Measurements from ENCODE around the gene IL20.

Gene IL20

DNA sequence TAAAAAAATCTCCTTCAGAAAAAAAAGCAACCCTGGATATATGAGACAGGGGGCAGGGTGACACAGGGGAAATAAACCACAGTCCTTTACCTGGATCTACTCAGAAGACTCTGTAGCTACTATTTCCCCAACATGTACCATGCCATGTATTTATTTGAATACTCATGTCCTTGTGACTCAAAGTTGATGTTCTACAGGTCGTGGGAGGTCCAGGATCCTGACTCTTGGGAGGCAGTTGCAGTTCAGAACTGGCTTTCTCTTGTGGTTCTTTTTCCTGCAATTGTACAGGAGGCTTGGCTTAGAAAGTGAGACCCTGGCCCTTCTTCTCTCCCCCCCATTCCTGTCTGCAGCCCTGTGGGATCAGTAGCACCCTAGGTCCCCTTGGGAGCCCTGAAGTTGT lies 26.0 kb downstream of the IL20 start:
- Histone ChIP-seq H3K4me3 (ENCODE audit: low read depth, low read length) (no peak overlapping the region), H3K27me3 (no peaks in the 10 kb centered on the region), H3K4me1 (peaks cover 11% of the 10 kb centered on the region), H3K36me3 (no peaks in the 10 kb centered on the region), H3K9me3 (no peaks in the 10 kb centered on the region)
- no peak for DNase-seq
- TF ChIP-seq, protein P1, sequence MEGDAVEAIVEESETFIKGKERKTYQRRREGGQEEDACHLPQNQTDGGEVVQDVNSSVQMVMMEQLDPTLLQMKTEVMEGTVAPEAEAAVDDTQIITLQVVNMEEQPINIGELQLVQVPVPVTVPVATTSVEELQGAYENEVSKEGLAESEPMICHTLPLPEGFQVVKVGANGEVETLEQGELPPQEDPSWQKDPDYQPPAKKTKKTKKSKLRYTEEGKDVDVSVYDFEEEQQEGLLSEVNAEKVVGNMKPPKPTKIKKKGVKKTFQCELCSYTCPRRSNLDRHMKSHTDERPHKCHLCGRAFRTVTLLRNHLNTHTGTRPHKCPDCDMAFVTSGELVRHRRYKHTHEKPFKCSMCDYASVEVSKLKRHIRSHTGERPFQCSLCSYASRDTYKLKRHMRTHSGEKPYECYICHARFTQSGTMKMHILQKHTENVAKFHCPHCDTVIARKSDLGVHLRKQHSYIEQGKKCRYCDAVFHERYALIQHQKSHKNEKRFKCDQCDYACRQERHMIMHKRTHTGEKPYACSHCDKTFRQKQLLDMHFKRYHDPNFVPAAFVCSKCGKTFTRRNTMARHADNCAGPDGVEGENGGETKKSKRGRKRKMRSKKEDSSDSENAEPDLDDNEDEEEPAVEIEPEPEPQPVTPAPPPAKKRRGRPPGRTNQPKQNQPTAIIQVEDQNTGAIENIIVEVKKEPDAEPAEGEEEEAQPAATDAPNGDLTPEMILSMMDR (IDR thresholded peaks at IDR 0.05; ENCODE audit: low read depth, low read length) = no peak

DNA sequence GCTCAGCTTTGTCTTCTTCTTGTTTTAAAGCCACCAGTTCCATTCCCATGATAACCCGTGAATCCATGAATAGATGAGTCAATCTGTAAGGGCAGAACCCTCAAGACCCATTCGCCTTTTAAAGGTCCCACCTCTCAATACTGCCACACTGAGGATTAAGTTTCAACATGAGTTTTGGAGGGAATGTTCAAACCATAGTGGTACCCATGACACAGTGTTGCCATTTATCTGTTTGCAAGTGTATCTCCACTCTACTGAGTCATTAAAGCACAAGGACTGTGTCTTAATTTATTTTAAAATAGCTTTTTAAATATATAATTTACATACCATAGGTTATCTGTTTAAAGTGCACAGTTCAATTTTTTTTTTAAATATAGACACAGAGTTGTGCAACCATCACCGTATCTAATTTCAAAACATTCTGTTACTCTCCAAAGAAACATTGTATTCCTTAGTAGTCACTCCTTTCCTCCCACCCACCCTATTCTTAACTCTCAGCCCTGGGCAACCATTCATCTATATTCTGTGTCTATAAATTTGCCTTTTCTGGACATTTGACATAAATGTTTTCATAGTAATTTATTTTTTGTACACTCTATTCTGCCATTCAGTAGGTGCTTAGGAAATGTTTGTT lies 27.0 kb downstream of the IL20 start:
- Histone ChIP-seq H3K9me3 (no peaks in the 10 kb centered on the region), H3K27me3 (no peaks in the 10 kb centered on the region), H3K36me3 (no peaks in the 10 kb centered on the region), H3K4me3 (ENCODE audit: low read depth, low read length) (no peak overlapping the region), H3K4me1 (peaks cover 11% of the 10 kb centered on the region)
- TF ChIP-seq, protein P1 (IDR thresholded peaks at IDR 0.05; ENCODE audit: low read depth, low read length) = no peak
- DNase-seq = no peak

DNA sequence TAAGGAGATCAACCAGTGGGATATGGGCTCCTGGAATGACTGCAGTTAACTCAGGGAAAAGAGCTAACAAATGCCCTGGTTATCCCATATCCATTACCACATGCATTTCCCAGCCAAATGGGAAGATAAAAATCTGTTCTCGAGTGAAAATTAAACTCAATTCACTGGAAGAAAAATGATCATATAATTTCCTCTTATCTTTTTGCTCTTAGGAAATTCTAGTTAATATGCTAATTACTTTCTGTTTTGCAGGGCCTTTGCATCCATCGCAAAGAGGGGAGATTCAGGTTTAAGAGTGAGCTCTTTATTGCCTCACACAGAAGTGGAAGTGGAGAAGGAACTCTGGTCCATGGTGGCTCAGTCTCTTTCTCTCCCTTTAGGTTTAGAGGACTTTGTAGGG lies 28.0 kb downstream of the IL20 start:
- Histone ChIP-seq H3K4me1 (peaks cover 11% of the 10 kb centered on the region), H3K27me3 (no peaks in the 10 kb centered on the region), H3K9me3 (no peaks in the 10 kb centered on the region), H3K4me3 (ENCODE audit: low read depth, low read length) (no peak overlapping the region), H3K36me3 (no peaks in the 10 kb centered on the region)
- no peak for DNase-seq
- TF ChIP-seq, protein P1 (IDR thresholded peaks at IDR 0.05; ENCODE audit: low read depth, low read length) = no peak

DNA sequence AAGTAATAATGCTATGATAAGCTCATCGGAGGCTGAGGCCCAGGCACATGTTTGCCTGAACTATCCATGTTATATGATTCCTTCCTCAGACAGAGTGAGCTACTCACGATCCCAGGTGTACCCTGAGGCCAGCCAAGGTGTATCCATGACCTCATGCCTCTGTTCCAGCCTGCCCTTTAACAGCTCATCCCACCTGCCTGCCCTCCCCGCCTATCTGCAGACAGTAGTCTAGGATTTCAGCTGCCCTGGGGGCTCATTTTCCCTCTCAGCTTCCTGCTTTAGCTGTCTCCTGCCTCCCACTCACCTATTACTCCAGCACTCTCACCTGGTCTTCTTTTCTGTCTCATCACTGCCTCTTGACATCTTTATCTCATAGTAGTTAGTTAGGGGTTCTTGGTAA lies 29.9 kb downstream of the IL20 start:
- DNase-seq = no peak
- TF ChIP-seq, protein P1 (IDR thresholded peaks at IDR 0.05; ENCODE audit: low read depth, low read length) = no peak
- Histone ChIP-seq H3K27me3 (no peaks in the 10 kb centered on the region), H3K4me3 (ENCODE audit: low read depth, low read length) (no peak overlapping the region), H3K4me1 (peaks cover 5% of the 10 kb centered on the region), H3K36me3 (no peaks in the 10 kb centered on the region), H3K9me3 (no peaks in the 10 kb centered on the region)

DNA sequence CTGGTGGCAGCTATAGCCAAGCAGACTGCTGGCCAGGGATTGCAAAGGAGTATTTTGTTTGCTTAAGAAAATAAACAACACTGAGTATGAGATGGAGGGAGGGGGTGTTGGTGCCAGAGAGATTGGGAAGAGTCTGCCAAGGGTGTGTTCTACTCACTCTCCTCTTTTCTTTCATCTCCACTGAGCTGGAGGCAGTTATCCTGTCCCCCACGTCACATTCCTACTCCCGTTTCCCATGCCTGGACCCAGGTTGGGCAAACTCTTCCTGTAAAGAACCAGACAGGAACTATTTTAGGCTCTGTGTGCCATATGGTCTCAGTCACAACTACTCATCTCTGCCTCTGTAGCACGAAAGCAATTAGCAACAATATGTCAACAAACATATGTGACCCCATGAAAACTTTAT lies 30.4 kb downstream of the IL20 start:
- Histone ChIP-seq H3K27me3 (no peaks in the 10 kb centered on the region), H3K4me3 (ENCODE audit: low read depth, low read length) (no peak overlapping the region), H3K9me3 (no peaks in the 10 kb centered on the region; the same call in 1 of the 2 replicates), H3K4me1 (peaks cover 5% of the 10 kb centered on the region), H3K36me3 (no peaks in the 10 kb centered on the region)
- DNase-seq = no peak
- TF ChIP-seq, protein P1 (IDR thresholded peaks at IDR 0.05; ENCODE audit: low read depth, low read length) = no peak

DNA sequence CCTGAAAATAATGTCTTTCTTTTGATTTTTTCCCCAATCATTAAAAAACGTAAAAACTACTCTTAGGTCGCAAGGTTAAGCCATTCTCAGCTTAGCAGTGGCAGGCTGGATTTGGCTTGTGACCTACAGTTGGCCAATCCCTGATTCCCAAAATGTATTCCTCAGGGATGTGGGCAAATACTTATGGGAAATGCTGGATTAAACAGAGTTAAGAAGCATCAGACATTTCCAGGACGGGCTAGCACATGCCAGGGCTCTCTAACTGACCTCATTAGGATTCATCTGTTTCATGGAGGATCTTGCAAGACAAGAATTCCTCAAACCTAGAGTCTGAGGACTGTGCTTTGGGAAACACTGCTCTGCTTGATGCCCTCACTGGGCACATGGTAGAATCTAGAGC lies 30.8 kb downstream of the IL20 start:
- Histone ChIP-seq H3K27me3 (no peaks in the 10 kb centered on the region), H3K36me3 (no peaks in the 10 kb centered on the region), H3K4me3 (ENCODE audit: low read depth, low read length) (no peak overlapping the region), H3K9me3 (peaks cover 3% of the 10 kb centered on the region; the same call in 1 of the 2 replicates), H3K4me1 (peaks cover 5% of the 10 kb centered on the region)
- TF ChIP-seq, protein P1 (IDR thresholded peaks at IDR 0.05; ENCODE audit: low read depth, low read length) = no peak
- DNase-seq = no peak
